Measurements from ENCODE around the gene SND1.
A peak's percentile ranks its signal among the peaks of the same experiment; 100 is the strongest.

Gene SND1

GRCh38 chr7:127713758-127714157 is 61.8 kb downstream of the SND1 start:
- H3K4me3 ChIP-seq (ENCODE audit: low read depth, low read length), result no peak overlapping the region
- no peak for DNase-seq (ENCODE audit: low read depth)

GRCh38 chr7:127715272-127715671 is 63.3 kb downstream of the SND1 start:
- DNase-seq (ENCODE audit: low read depth), result no peak
- H3K4me3 ChIP-seq (ENCODE audit: low read depth, low read length), result no peak overlapping the region

GRCh38 chr7:127715901-127716300 is 63.9 kb downstream of the SND1 start:
- DNase-seq (ENCODE audit: low read depth), result no peak
- no peak overlapping the region for H3K4me3 ChIP-seq (ENCODE audit: low read depth, low read length)

GRCh38 chr7:127717502-127718339 is 65.7 kb downstream of the SND1 start:
- DNase-seq (ENCODE audit: low read depth), result no peak
- H3K4me3 ChIP-seq (ENCODE audit: low read depth, low read length), result no peak overlapping the region

- no peak overlapping the region for H3K4me3 ChIP-seq (ENCODE audit: low read depth, low read length)
- no peak for DNase-seq (ENCODE audit: low read depth)
Measured at GRCh38 chr7:127718340-127718679, 66.3 kb downstream of the SND1 start.

- no peak for DNase-seq (ENCODE audit: low read depth)
- H3K4me3 ChIP-seq (ENCODE audit: low read depth, low read length), result no peak overlapping the region
Measured at GRCh38 chr7:127726476-127726875, 74.5 kb downstream of the SND1 start.

GRCh38 chr7:127730658-127731276 is 78.8 kb downstream of the SND1 start:
- H3K4me3 ChIP-seq (ENCODE audit: low read depth, low read length), result no peak overlapping the region
- DNase-seq (ENCODE audit: low read depth), result no peak

GRCh38 chr7:127731431-127732080 is 79.6 kb downstream of the SND1 start:
- DNase-seq (ENCODE audit: low read depth), result no peak
- no peak overlapping the region for H3K4me3 ChIP-seq (ENCODE audit: low read depth, low read length)

- no peak overlapping the region for H3K4me3 ChIP-seq (ENCODE audit: low read depth, low read length)
- DNase-seq (ENCODE audit: low read depth), result no peak
Measured at GRCh38 chr7:127732306-127732705, 80.3 kb downstream of the SND1 start.

- DNase-seq (ENCODE audit: low read depth), result no peak
- H3K4me3 ChIP-seq (ENCODE audit: low read depth, low read length), result no peak overlapping the region
Measured at GRCh38 chr7:127733986-127734385, 82.0 kb downstream of the SND1 start.

GRCh38 chr7:127736511-127736910 is 84.5 kb downstream of the SND1 start:
- DNase-seq (ENCODE audit: low read depth), result no peak
- no peak overlapping the region for H3K4me3 ChIP-seq (ENCODE audit: low read depth, low read length)

- no peak for DNase-seq (ENCODE audit: low read depth)
- no peak overlapping the region for H3K4me3 ChIP-seq (ENCODE audit: low read depth, low read length)
Measured at GRCh38 chr7:127738859-127739258, 86.9 kb downstream of the SND1 start.

- DNase-seq (ENCODE audit: low read depth), result no peak
- no peak overlapping the region for H3K4me3 ChIP-seq (ENCODE audit: low read depth, low read length)
Measured at GRCh38 chr7:127741764-127742375, 89.9 kb downstream of the SND1 start.

- DNase-seq (ENCODE audit: low read depth), result no peak
- no peak overlapping the region for H3K4me3 ChIP-seq (ENCODE audit: low read depth, low read length)
Measured at GRCh38 chr7:127745445-127745844, 93.5 kb downstream of the SND1 start.

GRCh38 chr7:127751062-127751461 is 99.1 kb downstream of the SND1 start:
- peak; percentile 58 for DNase-seq (ENCODE audit: low read depth)
- no peak overlapping the region for H3K4me3 ChIP-seq (ENCODE audit: low read depth, low read length)

GRCh38 chr7:127751490-127752448 is 99.8 kb downstream of the SND1 start:
- peak; percentile 22 for DNase-seq (ENCODE audit: low read depth)
- H3K4me3 ChIP-seq (ENCODE audit: low read depth, low read length), result no peak overlapping the region

GRCh38 chr7:127752829-127753228 is 100.8 kb downstream of the SND1 start:
- DNase-seq (ENCODE audit: low read depth), result no peak
- no peak overlapping the region for H3K4me3 ChIP-seq (ENCODE audit: low read depth, low read length)

- no peak for DNase-seq (ENCODE audit: low read depth)
- H3K4me3 ChIP-seq (ENCODE audit: low read depth, low read length), result no peak overlapping the region
Measured at GRCh38 chr7:127754457-127754856, 102.5 kb downstream of the SND1 start.

GRCh38 chr7:127755521-127755920 is 103.5 kb downstream of the SND1 start:
- no peak overlapping the region for H3K4me3 ChIP-seq (ENCODE audit: low read depth, low read length)
- DNase-seq (ENCODE audit: low read depth), result no peak
